Right lobe of liver (tissue), 6 donors: ENCODE measurements around the gene RAB4A. TPM values are rescaled to one million over a fixed set of nuclear protein-coding genes. Genes with fewer than 3 reads are reported as not detected.

Source experiments
- ATAC-seq, 4 donors: fragments of 200-7000 bp; cut with Tn5 transposase; one replicate each; pipeline ENCODE4 v1.9.1; 2020; ENCODE audit warnings: mild to moderate bottlenecking in 4 of 4, moderate library complexity in 4 of 4
- DNase-seq, 3 donors: peaks; one replicate each; pipeline ENCODE4 v3.0.0-alpha.2; 2020
- H3K27ac ChIP-seq, 3 donors: fragments of 200-600 bp; one replicate each; pipeline ENCODE4 v1.8.0; 2022
- H3K27me3 ChIP-seq, 2 donors: fragments of 200-600 bp; one replicate each; pipeline ENCODE4 v1.8.0; 2022
- H3K36me3 ChIP-seq, 4 donors: fragments of 200-600 bp; sonication (generic) in 1 of 4; one replicate each; pipeline versions ENCODE4 v1.5.1 to v1.8.0; 2017 to 2022; ENCODE audit warnings: control low read depth in 1 of 4
- H3K4me1 ChIP-seq, 4 donors: fragments of 200-600 bp; sonication (generic) in 1 of 4; one replicate each; pipeline versions ENCODE4 v1.5.1 to v1.8.0; 2017 to 2022; ENCODE audit warnings: control low read depth in 1 of 4
- H3K4me3 ChIP-seq, 3 donors: fragments of 200-600 bp; one replicate each; pipeline ENCODE4 v1.8.0; 2022
- H3K9me3 ChIP-seq, 4 donors: fragments of 200-600 bp; sonication (generic) in 1 of 4; one replicate each; pipeline versions ENCODE4 v1.5.1 to v1.8.0; 2017 to 2022; ENCODE audit warnings: control low read depth in 1 of 4
- POLR2A ChIP-seq: fragments of 450-650 bp; IDR thresholded peaks from one replicate; pipeline ENCODE4 v1.6.1; 2017; ENCODE audit warnings: antibody characterized with exemption, mild to moderate bottlenecking
- WGBS: methylation state at CpG from one replicate; pipeline ENCODE4 v1.1.6; 2018; ENCODE audit warnings: low coverage, low lambda C conversion rate; ENCODE audit not compliant: insufficient coverage; ENCODE audit errors: missing lambda C conversion rate; 5-methylcytosine and 5-hydroxymethylcytosine counted together
- intact Hi-C, 2 donors: fragments of 100-400 bp; cut with DNase I; formaldehyde crosslinking; loops; one replicate each; pipeline versions ENCODE4 v1.11.2 to v1.14.1; 2022
- total RNA-seq, 6 experiments: library from RNA; depleted of rRNA in 2 of 6; stranded (reverse); fragments of >200 nt in 2 of 6; fragmentation: NEBNext Ultra II Directional in 3 of 6; extraction: Animal tissue kit (Norgen Biotek cat#: 25700) in 3 of 6; gene quantifications; one replicate each; pipeline versions ENCODE4 v1.1.0 to v1.2.4, GENCODE V29; 2016 to 2023
- TF ChIP-seq, protein P1 (sequence below), 4 donors: fragments of 200-600 bp in 3 of 4; fragments of 450-650 bp in 1 of 4; IDR thresholded peaks; one replicate each; pipeline versions ENCODE4 v1.5.1 to v1.8.0; 2016 to 2022; ENCODE audit warnings: antibody characterized with exemption in 4 of 4, mild to moderate bottlenecking in 2 of 4
- donor health status: DM: no; HTN: yes; CAD: no.
- donor health status: DM: no; HTN: no; CAD: no.
- donor health status: DM: no; HTN: no; CAD: no.
- donor health status: DM: no; HTN: yes; CAD: no.
- donor health status: DM: no; HTN: yes; CAD: no.

RAB4A gene
- total RNA-seq, 6 experiments from 2014 or later, result 23.3 to 66.4 (median 50.0) TPM

DNA sequence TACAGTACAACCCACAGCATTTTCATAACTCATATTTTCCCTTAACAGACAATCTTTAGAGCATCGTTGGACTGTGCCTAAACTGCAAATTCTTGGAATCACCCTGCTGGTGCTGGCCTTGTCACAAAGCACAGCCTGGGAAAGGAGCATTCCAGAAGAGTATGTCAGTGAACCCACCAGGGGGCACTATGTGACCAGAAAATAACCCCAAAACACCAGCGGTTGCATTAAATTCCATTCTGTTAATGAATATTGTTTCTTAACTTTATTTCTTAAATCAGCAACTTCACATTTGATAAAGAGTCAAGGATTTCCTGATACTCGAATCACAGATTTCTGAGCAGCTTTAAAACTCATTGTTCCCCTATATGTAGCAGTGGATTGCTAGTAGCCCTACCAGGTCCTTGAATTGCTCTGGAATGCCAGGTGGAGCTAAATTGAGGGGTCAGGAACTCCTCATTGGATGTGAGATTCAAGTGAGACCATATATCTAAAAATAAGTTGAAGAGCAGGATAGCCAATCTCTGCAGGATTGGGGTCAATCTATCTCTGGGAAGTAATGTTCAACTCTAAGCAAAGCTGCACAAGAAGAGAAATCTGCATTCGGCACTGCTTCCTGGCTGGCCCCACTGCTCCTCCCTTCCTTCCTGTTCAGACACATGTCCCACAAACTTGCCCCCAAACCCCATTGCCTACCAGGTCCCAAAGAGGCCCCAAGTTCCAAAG lies 12.7 kb upstream of the RAB4A start:
- no peaks in the 10 kb centered on the region for H3K4me1 ChIP-seq
- H3K9me3 ChIP-seq, result no peaks in the 10 kb centered on the region
- H3K27ac ChIP-seq, result no peak overlapping the region
- intact Hi-C loops, result loop anchor here (5.0 to 10.0 kb wide), 3 partner anchors 224 to 593 kb away; no protein-coding TSS in a partner anchor
- no peak for TF ChIP-seq POLR2A
- TF ChIP-seq, protein P1, sequence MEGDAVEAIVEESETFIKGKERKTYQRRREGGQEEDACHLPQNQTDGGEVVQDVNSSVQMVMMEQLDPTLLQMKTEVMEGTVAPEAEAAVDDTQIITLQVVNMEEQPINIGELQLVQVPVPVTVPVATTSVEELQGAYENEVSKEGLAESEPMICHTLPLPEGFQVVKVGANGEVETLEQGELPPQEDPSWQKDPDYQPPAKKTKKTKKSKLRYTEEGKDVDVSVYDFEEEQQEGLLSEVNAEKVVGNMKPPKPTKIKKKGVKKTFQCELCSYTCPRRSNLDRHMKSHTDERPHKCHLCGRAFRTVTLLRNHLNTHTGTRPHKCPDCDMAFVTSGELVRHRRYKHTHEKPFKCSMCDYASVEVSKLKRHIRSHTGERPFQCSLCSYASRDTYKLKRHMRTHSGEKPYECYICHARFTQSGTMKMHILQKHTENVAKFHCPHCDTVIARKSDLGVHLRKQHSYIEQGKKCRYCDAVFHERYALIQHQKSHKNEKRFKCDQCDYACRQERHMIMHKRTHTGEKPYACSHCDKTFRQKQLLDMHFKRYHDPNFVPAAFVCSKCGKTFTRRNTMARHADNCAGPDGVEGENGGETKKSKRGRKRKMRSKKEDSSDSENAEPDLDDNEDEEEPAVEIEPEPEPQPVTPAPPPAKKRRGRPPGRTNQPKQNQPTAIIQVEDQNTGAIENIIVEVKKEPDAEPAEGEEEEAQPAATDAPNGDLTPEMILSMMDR (IDR thresholded peaks at IDR 0.05), result peak; percentile 79 to 91 (median 84)
- H3K4me3 ChIP-seq, result no peak overlapping the region
- H3K27me3 ChIP-seq, result no peaks in the 10 kb centered on the region
- DNase-seq (peak in 1 of 3 donors; percentile 67), ATAC-seq (peak; percentile 88 to 93 (median 90))
- H3K36me3 ChIP-seq, result no peaks in the 10 kb centered on the region
- WGBS, result 17% methylated on average over 4 of the region's 4 CpGs

GRCh38 chr1:229258757-229259060 lies 12.2 kb upstream of the RAB4A start:
- Histone ChIP-seq H3K27ac (no peak overlapping the region), H3K27me3 (no peaks in the 10 kb centered on the region), H3K9me3 (no peaks in the 10 kb centered on the region), H3K4me3 (no peak overlapping the region), H3K4me1 (no peaks in the 10 kb centered on the region), H3K36me3 (no peaks in the 10 kb centered on the region)
- DNase-seq (no peak), ATAC-seq (no peak)
- intact Hi-C loops, result loop anchor here (5.0 to 10.0 kb wide), 3 partner anchors 224 to 594 kb away; no protein-coding TSS in a partner anchor
- WGBS, result 50% methylated on average over 5 of the region's 5 CpGs
- no peak for TF ChIP-seq POLR2A
- TF ChIP-seq, protein P1 (IDR thresholded peaks at IDR 0.05), result no peak

DNA sequence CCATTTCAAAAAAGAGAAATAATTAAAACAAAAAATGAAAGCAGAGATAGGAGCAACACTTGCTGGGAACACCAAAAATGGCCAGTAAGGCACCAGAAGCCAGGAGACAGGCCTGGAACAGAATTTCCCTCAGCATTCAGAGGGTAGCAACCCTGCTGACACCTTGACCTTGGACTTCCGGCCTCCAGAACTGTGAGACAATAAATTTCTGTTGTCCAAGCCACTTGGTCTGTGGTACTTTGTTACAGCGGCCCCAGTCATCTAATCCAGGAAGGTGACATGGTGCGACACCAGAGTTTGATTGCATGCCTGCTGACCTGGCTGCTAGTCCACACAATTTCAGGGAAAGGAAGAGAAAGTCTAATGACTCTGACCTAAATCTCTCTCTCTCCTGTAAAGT lies 10.6 kb upstream of the RAB4A start:
- Histone ChIP-seq H3K9me3 (no peaks in the 10 kb centered on the region), H3K27ac (no peak overlapping the region), H3K36me3 (no peaks in the 10 kb centered on the region), H3K4me1 (no peaks in the 10 kb centered on the region), H3K4me3 (no peak overlapping the region), H3K27me3 (no peaks in the 10 kb centered on the region)
- WGBS, result 62% methylated on average over 3 of the region's 3 CpGs
- TF ChIP-seq, protein P1 (IDR thresholded peaks at IDR 0.05), result no peak
- no peak for TF ChIP-seq POLR2A
- intact Hi-C loops, result no loop called here
- DNase-seq, result no peak
- no peak for ATAC-seq

DNA sequence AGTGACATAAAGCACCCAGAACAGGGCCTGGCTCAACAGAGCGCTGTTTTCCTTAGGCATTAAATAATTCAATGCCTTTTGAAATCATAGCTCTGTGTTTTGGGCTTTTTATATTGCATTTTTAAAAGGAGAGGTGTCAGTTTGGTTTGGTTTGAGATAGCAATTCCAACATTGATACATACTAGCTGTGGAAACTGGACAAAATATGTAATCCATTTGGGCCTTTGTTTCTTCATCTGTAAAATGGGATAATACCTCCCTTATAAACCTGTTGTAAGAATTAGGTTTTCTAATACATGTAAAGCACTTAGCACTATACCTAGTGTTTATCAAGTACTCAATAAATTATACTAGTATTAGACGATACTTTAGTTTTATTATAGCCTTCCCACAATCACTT lies 8.7 kb upstream of the RAB4A start:
- no peaks in the 10 kb centered on the region for H3K27me3 ChIP-seq
- no peaks in the 10 kb centered on the region for H3K4me1 ChIP-seq
- H3K9me3 ChIP-seq, result no peaks in the 10 kb centered on the region
- no peak for ATAC-seq
- DNase-seq, result no peak
- no peaks in the 10 kb centered on the region for H3K36me3 ChIP-seq
- 100% methylated on average over 2 of the region's 2 CpGs for WGBS
- intact Hi-C loops, result no loop called here
- H3K4me3 ChIP-seq, result no peak overlapping the region
- no peak overlapping the region for H3K27ac ChIP-seq
- TF ChIP-seq, protein P1 (IDR thresholded peaks at IDR 0.05), result no peak
- TF ChIP-seq POLR2A, result no peak
